Activated T-cell treated with anti-CD3 and anti-CD28 coated beads, Interleukin-2, amount 50 U/mL, for 72 hours (primary cell): Measurements from ENCODE around the gene DUOX2. TPM values are rescaled to one million over a fixed set of nuclear protein-coding genes. Genes with fewer than 3 reads are reported as not detected.

Experiments used
- ATAC-seq, 2 donors: fragments of 150-1000 bp; cut with Tn5 transposase; replicated peaks in 1 of 2; 2 replicates each; pipeline ENCODE4 v1.10.0; 2021; ENCODE audit warnings: moderate library complexity in 2 of 2, mild to moderate bottlenecking in 1 of 2
- DNase-seq, 2 donors: peaks; one replicate each; pipeline ENCODE4 v3.0.0; 2021 to 2022; ENCODE audit warnings: mixed read lengths in 1 of 2
- H3K27ac Mint-ChIP-seq: one replicate; pipeline ENCODE4 v1.8.0; 2022; ENCODE audit warnings: mild to moderate bottlenecking, moderate library complexity, mixed read lengths
- H3K27me3 Mint-ChIP-seq: one replicate; pipeline ENCODE4 v1.8.0; 2022; ENCODE audit warnings: low read depth, mixed read lengths
- H3K36me3 Mint-ChIP-seq, 2 donors: one replicate each; pipeline ENCODE4 v1.8.0; 2022; ENCODE audit warnings: mixed read lengths in 2 of 2, mild to moderate bottlenecking in 1 of 2; ENCODE audit not compliant: insufficient read depth in 2 of 2
- H3K4me1 Mint-ChIP-seq: one replicate; pipeline ENCODE4 v1.8.0; 2022; ENCODE audit warnings: low read depth, mixed read lengths
- H3K4me3 Mint-ChIP-seq, 2 donors: one replicate each; pipeline ENCODE4 v1.8.0; 2022; ENCODE audit warnings: mild to moderate bottlenecking in 2 of 2, mixed read lengths in 2 of 2, moderate library complexity in 2 of 2
- H3K9me3 Mint-ChIP-seq, 2 donors: one replicate each; pipeline ENCODE4 v1.8.0; 2022; ENCODE audit warnings: mixed read lengths in 2 of 2
- total RNA-seq, 2 donors: library from RNA; stranded (reverse); gene quantifications; one replicate each; pipeline ENCODE4 v1.2.3, GENCODE V29; 2022

The DUOX2 gene
- total RNA-seq, 2 donors from 2014 or later, result 0.14 to 0.31 TPM

GRCh38 chr15:45148076-45149059 lies 34.4 kb upstream of the DUOX2 start:
- DNase-seq, result no peak
- Mint-ChIP-seq H3K27ac (no peak overlapping the region), H3K9me3 (no peaks in the 10 kb centered on the region), H3K27me3 (no peaks in the 10 kb centered on the region), H3K4me3 (no peak overlapping the region), H3K36me3 (peaks cover 0 to 3% of the 10 kb centered on the region in 2 donors), H3K4me1 (no peaks in the 10 kb centered on the region)
- ATAC-seq, result no peak

- H3K4me1 Mint-ChIP-seq, result no peaks in the 10 kb centered on the region
These were observed 33.6 kb upstream of the DUOX2 start for GRCh38 chr15:45147606-45148005.

GRCh38 chr15:45146405-45146804 lies 32.4 kb upstream of the DUOX2 start:
- no peaks in the 10 kb centered on the region for H3K27me3 Mint-ChIP-seq
- H3K4me3 Mint-ChIP-seq, result no peak overlapping the region
- no peak for ATAC-seq
- no peak for DNase-seq
- no peaks in the 10 kb centered on the region for H3K36me3 Mint-ChIP-seq
- H3K27ac Mint-ChIP-seq, result no peak overlapping the region
- no peaks in the 10 kb centered on the region for H3K9me3 Mint-ChIP-seq
- no peaks in the 10 kb centered on the region for H3K4me1 Mint-ChIP-seq

More at GRCh38 chr15:45147606-45148005, 33.6 kb upstream of the DUOX2 start:
- peaks cover 0 to 3% of the 10 kb centered on the region in 2 donors for H3K36me3 Mint-ChIP-seq
- H3K4me3 Mint-ChIP-seq, result no peak overlapping the region
- H3K9me3 Mint-ChIP-seq, result no peaks in the 10 kb centered on the region
- no peak overlapping the region for H3K27ac Mint-ChIP-seq
- no peak for DNase-seq
- H3K27me3 Mint-ChIP-seq, result no peaks in the 10 kb centered on the region
- ATAC-seq, result no peak

DNA sequence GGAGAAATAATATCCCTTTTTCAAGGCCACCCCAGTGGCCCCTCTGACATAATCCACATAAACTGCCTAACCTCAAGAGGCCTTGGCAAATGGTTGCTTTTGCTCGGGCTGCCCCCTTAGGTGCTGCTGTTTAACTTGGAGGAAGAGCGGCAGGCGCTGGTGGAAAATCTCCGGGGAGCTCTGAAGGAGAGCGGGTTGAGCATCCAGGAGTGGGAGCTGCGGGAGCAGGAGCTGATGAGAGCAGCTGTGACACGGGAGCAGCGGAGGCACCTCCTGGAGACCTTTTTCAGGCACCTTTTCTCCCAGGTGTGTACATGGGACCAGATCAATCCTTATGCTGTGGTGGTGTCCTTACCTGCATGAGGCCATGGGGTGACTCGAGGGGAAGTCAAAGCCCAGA lies 30.8 kb upstream of the DUOX2 start:
- DNase-seq (no peak), ATAC-seq (no peak)
- H3K36me3 Mint-ChIP-seq, result no peaks in the 10 kb centered on the region
- no peak overlapping the region for H3K4me3 Mint-ChIP-seq
- H3K9me3 Mint-ChIP-seq, result no peaks in the 10 kb centered on the region
- no peak overlapping the region for H3K27ac Mint-ChIP-seq
- H3K27me3 Mint-ChIP-seq, result no peaks in the 10 kb centered on the region
- no peaks in the 10 kb centered on the region for H3K4me1 Mint-ChIP-seq

- H3K27me3 Mint-ChIP-seq, result no peaks in the 10 kb centered on the region
- no peak for DNase-seq
- no peak overlapping the region for H3K4me3 Mint-ChIP-seq
- H3K36me3 Mint-ChIP-seq, result no peaks in the 10 kb centered on the region
- no peak overlapping the region for H3K27ac Mint-ChIP-seq
- no peaks in the 10 kb centered on the region for H3K4me1 Mint-ChIP-seq
- no peaks in the 10 kb centered on the region for H3K9me3 Mint-ChIP-seq
- no peak for ATAC-seq
These were observed 30.0 kb upstream of the DUOX2 start for GRCh38 chr15:45143946-45144345.

DNA sequence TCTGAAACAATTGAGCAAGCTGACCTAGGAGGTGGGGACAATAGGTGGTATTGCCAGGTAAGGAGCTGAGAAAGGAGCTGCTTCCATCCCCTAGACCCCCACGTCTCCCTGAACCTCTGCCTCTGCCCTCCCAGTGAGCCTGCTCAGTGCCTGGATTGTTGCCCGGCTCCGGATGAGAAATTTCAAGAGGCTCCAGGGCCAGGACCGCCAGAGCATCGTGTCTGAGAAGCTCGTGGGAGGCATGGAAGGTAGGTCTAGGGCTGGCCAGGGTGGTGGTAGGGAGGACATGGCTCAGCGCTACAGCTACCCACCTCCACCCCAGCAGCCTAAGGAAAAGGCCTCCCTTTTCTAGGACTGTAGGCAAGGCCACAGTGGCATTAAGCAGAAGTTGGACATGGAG lies 29.1 kb upstream of the DUOX2 start:
- Mint-ChIP-seq H3K9me3 (no peaks in the 10 kb centered on the region), H3K27me3 (no peaks in the 10 kb centered on the region), H3K27ac (no peak overlapping the region), H3K4me1 (no peaks in the 10 kb centered on the region), H3K4me3 (no peak overlapping the region), H3K36me3 (no peaks in the 10 kb centered on the region)
- no peak for ATAC-seq
- DNase-seq, result no peak

- H3K27ac Mint-ChIP-seq, result no peak overlapping the region
- ATAC-seq, result no peak
- no peak for DNase-seq
These were observed 27.4 kb upstream of the DUOX2 start for GRCh38 chr15:45141386-45141785.

GRCh38 chr15:45140557-45141250 lies 26.7 kb upstream of the DUOX2 start:
- Mint-ChIP-seq H3K9me3 (no peaks in the 10 kb centered on the region), H3K36me3 (no peaks in the 10 kb centered on the region), H3K4me1 (peaks cover 7% of the 10 kb centered on the region), H3K27me3 (peaks cover 10% of the 10 kb centered on the region), H3K27ac (no peak overlapping the region), H3K4me3 (no peak overlapping the region)
- no peak for DNase-seq
- no peak for ATAC-seq

More at GRCh38 chr15:45141386-45141785, 27.4 kb upstream of the DUOX2 start:
- H3K4me3 Mint-ChIP-seq, result no peak overlapping the region
- H3K27me3 Mint-ChIP-seq, result peaks cover 6% of the 10 kb centered on the region
- no peaks in the 10 kb centered on the region for H3K9me3 Mint-ChIP-seq
- no peaks in the 10 kb centered on the region for H3K36me3 Mint-ChIP-seq
- peaks cover 4% of the 10 kb centered on the region for H3K4me1 Mint-ChIP-seq

DNA sequence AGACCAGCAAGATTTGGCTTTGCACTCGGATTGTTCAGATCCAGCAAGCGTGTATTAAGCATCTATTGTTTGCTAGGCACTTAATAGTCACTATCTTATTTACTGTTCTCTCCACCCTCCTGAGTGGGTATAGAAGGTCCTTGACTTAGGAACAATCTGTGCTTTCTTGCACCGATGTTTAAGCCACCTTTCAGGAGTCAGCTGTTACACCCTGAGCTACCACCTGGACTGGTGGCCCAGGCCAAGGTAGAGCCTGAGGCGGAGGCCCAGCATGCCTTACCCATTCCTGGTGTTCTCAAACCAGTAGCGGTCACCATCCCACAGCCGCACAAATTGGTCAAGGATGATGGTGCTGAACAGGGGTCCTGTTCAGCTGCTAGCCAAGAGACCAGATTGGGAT lies 25.8 kb upstream of the DUOX2 start:
- no peak for ATAC-seq

GRCh38 chr15:45138814-45139765 lies 25.1 kb upstream of the DUOX2 start:
- Mint-ChIP-seq H3K4me3 (no peak overlapping the region), H3K27me3 (peaks cover 19% of the 10 kb centered on the region), H3K9me3 (no peaks in the 10 kb centered on the region), H3K27ac (no peak overlapping the region), H3K4me1 (peaks cover 14% of the 10 kb centered on the region), H3K36me3 (no peaks in the 10 kb centered on the region)
- ATAC-seq (no peak), DNase-seq (no peak)

More for the DNA sequence above, 25.8 kb upstream of the DUOX2 start:
- H3K4me1 Mint-ChIP-seq, result peaks cover 8% of the 10 kb centered on the region
- peaks cover 12% of the 10 kb centered on the region for H3K27me3 Mint-ChIP-seq
- no peak for DNase-seq
- H3K36me3 Mint-ChIP-seq, result no peaks in the 10 kb centered on the region
- no peak overlapping the region for H3K4me3 Mint-ChIP-seq
- no peak overlapping the region for H3K27ac Mint-ChIP-seq
- H3K9me3 Mint-ChIP-seq, result no peaks in the 10 kb centered on the region

DNA sequence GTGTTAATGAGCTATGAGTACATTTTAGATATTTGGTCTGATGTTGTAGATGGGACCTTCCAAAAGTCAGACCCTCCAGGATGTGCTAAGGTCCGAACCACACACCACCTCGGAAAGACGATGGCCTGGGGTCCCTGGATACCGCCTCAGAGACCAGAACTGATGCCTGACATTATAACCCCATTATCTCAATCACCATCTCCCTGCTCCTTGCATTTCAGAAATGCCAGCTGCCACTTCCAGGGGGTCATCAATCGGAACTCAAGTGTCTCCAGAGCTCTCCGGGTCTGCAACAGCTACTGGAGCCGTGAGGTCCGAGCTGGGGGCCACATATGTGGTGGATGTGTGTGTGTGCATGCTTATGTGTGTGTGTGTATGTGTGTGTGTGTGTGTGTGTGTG lies 23.7 kb upstream of the DUOX2 start:
- Mint-ChIP-seq H3K4me1 (peaks cover 14% of the 10 kb centered on the region), H3K9me3 (no peaks in the 10 kb centered on the region), H3K4me3 (no peak overlapping the region), H3K27ac (no peak overlapping the region), H3K27me3 (peaks cover 33% of the 10 kb centered on the region), H3K36me3 (no peaks in the 10 kb centered on the region)
- no peak for DNase-seq
- ATAC-seq, result no peak

- H3K4me1 Mint-ChIP-seq, result peaks cover 14% of the 10 kb centered on the region
- no peak for ATAC-seq
- peak in 1 of 2 donors; percentile 48 for DNase-seq
- no peak overlapping the region for H3K27ac Mint-ChIP-seq
- no peaks in the 10 kb centered on the region for H3K36me3 Mint-ChIP-seq
- H3K4me3 Mint-ChIP-seq, result peak overlapping the region; percentile 63 to 69
- H3K9me3 Mint-ChIP-seq, result no peaks in the 10 kb centered on the region
- peaks cover 46% of the 10 kb centered on the region for H3K27me3 Mint-ChIP-seq
These were observed 22.4 kb upstream of the DUOX2 start for GRCh38 chr15:45136378-45136764.
